RKO (cell line): ENCODE measurements around the gene AGBL4.

ENCODE experiments used
- DNase-seq: peaks from one replicate; pipeline ENCODE4 v3.0.0-alpha.2; 2016; ENCODE audit warnings: low spot score

AGBL4 gene

DNA sequence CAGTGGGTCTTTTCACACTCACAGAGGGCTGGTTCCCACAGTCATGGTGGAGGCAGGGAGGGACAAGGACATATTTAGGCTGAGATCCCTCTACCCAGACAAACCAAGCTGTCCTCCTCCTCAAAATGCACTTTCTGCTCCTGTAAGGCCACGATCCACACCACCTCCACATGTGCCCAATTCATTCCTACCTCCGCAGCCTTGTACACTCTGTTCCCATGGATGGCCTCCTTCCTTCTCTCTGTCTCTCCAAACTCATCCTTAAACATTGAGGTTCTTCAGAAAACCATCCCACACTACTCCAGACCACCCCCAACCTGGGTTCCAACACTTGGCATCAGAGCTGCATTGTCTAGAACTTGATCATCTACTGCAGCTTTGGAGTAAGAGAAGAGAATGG is 842.7 kb downstream of the AGBL4 start:
- DNase-seq, result no peak

- no peak for DNase-seq
Measured at GRCh38 chr1:49171941-49172593, 851.7 kb downstream of the AGBL4 start.

DNA sequence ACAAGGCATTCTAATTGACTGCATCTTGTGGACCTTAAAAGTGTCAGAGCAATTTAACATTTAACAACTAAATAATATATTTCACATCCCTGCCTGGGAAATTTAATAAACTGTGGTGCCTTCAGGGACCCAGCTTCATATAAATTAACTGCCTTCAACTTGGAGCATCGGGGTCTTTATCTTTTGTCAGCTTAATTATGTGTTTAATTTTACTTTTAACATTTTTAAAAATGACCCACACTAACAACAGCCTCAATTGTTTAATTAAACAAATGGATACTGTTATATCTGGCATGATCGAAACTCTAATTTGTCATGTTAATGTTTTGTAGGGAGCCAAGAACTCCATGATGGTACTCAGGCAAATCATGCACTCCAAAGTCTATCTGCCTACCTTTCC is 857.7 kb downstream of the AGBL4 start:
- DNase-seq, result no peak

DNA sequence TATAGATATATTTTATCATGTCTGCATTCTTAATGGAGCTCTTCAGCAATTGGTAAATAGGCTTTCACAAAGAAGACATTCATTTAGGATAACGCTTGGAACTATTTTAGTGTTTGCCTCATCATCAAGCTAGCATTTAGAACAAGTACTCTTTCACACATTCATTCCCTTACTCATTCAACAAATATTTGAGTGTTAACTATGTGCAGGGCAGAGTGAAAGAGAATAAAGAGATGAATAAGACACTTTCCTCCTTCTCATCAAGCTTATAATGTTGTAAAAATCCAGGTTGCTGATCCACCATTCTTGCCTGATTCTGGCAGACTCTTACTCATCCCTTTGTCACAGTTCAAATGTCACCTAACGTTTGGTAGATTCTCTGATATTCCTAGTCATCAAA is 860.7 kb downstream of the AGBL4 start:
- DNase-seq, result peak; percentile 16

DNA sequence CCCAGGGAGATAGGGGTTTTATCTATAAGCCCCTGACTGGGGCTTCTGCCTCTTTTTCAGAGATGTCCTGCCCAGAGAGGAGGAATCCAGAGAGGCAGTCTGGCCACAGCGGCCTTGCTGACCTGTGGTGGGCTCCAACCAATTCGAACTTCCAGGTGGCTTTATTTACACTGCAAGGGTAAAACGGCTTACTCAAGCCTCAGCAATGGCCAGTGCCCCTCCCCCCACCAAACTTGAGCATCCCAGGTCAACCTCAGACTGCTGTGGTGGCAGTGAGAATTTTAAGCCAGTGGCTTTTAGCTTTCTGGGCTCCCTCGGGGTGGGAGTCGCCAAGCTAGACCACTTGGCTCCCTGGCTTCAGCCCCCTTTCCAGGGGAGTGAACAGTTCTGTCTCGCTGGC is 863.1 kb downstream of the AGBL4 start:
- DNase-seq, result no peak

DNA sequence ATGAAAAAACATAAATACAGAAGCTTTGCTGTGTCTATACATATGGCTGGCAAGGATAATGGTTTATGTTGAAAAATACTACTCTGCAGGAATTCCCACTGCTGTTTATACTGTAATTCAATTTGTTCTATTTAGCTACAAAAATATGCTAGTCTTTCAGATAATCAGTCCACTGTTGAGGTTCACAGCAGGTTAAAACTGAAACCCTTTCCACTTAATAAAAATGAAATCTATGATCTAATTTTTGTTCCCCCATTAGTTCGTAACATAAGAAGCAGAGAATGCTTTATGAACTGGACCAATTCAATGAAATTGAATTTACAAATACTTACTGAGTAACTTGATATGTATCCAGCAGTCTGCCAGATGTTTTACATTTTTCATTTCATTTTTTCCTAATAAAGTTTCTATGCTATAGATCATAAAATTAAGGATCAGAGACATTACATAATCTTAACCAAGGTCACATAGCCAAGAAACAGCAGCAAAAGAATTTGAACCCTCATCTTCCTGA is 887.0 kb downstream of the AGBL4 start:
- no peak for DNase-seq

DNA sequence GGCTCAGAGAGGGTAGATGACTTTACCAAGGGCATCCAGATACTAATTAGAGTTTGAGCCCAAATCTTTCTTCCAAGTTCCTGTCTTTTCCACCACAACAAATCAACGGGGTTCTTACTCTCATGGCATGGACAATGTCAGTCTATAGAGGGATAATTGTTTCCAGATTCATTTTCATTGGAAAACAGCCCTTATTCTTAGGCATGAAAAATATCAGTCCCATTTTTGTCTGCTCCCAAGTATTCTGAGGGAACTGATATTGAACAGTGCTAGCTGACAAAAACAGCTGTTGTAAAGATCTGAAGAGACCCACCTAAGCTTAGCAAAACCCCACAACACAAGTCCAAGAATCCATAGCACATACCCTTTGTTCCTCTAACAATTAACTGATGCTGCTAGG is 898.0 kb downstream of the AGBL4 start:
- DNase-seq, result no peak

DNA sequence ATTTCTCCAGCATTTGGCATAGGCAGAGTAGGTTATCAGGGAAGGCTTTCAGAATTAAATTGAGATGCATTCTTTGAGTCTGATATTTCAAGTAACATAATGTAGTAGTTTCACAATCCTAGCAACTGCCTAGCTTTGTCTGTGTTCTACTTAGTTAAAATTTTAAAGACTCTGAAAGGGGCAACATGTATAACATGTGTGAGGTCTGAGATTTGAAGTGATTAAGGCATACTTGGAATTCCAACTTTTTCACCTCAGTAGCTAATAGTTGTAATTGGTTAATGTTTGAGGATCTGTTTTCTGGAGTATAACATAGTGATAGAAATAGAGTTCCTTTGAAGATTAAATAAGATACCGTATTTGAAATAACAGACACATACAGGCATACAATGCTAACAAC is 911.8 kb downstream of the AGBL4 start:
- DNase-seq, result no peak

GRCh38 chr1:49106445-49106844 is 917.3 kb downstream of the AGBL4 start:
- no peak for DNase-seq

DNA sequence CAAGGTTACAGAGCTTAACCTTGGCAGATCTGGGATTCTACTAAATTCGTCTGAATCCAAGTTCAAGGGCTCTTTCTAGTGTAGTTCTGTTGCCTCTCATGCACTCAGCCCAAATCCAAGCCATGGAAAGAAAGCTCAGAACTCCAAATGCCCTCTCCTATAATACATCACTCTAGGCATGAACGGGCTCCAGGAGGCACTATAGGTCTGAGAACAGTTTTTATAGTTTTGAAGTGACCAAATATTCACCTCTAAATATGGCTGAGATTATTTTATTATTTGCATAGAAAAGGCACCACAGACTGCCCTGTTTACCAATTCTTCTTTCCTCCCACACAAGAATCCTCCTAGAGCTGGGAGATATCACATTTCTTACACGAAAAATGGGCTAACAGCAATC is 919.2 kb downstream of the AGBL4 start:
- no peak for DNase-seq

DNA sequence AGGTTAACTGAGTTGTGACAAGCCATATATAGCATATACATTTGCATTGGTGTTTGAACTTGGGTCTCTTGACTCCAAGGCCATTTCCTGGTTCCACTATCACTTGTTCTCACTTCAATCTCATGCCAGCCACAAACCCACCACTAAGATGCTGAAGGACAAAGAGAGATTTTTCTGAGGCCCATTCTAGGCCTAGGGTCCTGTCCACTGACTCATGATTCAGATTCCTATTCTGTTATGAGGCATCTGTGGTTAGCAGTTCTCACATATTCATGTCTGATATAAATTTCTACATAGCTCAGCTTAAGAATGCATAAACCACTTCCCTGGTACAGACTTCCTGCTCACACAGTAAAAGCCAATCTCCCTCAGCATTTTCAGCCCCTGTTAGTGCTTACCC is 921.0 kb downstream of the AGBL4 start:
- DNase-seq, result peak; percentile 11

GRCh38 chr1:49098866-49099265 is 924.9 kb downstream of the AGBL4 start:
- no peak for DNase-seq

GRCh38 chr1:49086327-49086726 is 937.4 kb downstream of the AGBL4 start:
- DNase-seq, result no peak

- no peak for DNase-seq
Measured at GRCh38 chr1:49085079-49085478, 938.7 kb downstream of the AGBL4 start.

GRCh38 chr1:49060766-49061165 is 963.0 kb downstream of the AGBL4 start:
- no peak for DNase-seq

DNA sequence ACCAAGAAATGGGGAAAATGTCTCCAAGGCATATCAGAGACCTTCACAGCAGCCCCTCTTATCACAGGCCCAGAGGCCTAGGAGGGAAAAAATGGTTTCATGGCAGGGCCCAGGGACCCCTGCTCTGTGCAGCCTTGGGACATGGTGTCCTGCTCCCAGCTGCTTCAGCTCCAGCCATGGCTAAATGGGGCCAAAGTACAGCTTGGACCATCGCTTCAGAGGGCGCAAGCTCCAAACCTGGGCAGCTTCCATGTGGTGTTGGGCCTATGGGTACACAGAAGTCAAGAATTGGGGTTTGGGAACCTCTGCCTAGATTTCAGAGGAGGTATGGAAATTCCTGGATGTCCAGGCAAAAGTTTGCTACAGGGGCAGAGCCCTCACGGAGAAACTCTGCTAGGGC is 964.7 kb downstream of the AGBL4 start:
- DNase-seq, result no peak

- no peak for DNase-seq
Measured at GRCh38 chr1:49052102-49052501, 971.7 kb downstream of the AGBL4 start.

GRCh38 chr1:49051647-49052046 is 972.1 kb downstream of the AGBL4 start:
- DNase-seq, result no peak

- no peak for DNase-seq
Measured at GRCh38 chr1:49050041-49050440, 973.7 kb downstream of the AGBL4 start.

- no peak for DNase-seq
Measured at GRCh38 chr1:49048188-49048587, 975.6 kb downstream of the AGBL4 start.

- DNase-seq, result no peak
Measured at GRCh38 chr1:49046305-49046704, 977.4 kb downstream of the AGBL4 start.

DNA sequence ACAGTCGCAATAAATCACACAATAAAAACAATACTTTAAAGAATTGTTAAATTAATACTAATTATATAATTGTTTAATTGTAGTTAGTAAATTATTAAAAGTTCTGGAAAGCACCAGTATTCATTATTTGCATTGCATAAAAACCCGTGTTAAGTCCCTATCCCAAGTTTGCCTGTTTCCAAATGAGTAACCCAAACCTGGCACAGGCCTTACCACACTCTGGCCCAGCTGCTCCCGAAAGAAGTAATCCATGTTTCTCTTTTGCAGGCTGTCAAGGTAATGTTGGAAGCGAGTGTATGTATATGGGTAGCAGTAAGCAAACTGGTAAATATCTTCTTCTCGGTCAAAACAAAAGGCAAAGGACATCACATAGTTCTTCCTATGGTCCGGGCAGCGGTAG is 978.4 kb downstream of the AGBL4 start:
- DNase-seq, result no peak

DNA sequence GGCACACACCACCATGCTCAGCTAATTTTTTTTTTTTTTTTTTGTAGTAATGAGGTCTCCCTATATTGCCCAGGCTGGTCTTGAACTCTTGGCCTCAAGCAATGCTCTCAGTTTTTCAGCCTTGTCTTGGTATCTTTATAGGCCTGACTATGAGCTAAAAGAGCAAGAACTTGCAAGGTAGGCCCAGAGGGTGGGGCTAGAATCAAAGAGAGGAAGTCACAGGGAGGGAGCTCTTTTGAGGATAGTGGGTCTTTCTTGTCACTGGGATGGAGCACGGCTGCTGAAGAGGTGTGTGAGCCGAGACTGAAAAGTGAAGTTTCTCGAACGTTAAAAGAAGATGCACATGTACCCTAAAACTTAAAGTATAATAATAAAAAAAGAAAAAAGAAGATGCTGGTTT is 987.1 kb downstream of the AGBL4 start:
- DNase-seq, result no peak

- no peak for DNase-seq
Measured at GRCh38 chr1:49028396-49028795, 995.4 kb downstream of the AGBL4 start.
